Effector memory CD4-positive, alpha-beta T cell (primary cell): ENCODE data around the gene CCN2.

Experiments used
- DNase-seq, 3 donors: peaks; one replicate each; pipeline ENCODE4 v3.0.0-alpha.2; 2020
- H3K27ac ChIP-seq: 2 replicates; pipeline ENCODE4 v1.7.0; 2013; ENCODE audit warnings: mild to moderate bottlenecking, low read length, moderate library complexity; ENCODE audit not compliant: insufficient read depth, poor library complexity, severe bottlenecking
- H3K27me3 ChIP-seq: replicated peaks from 2 replicates; pipeline ENCODE4 v1.7.0; 2013; ENCODE audit warnings: mild to moderate bottlenecking, low read length; ENCODE audit not compliant: insufficient read depth, control insufficient read depth, poor library complexity, severe bottlenecking
- H3K36me3 ChIP-seq: 2 replicates; pipeline ENCODE4 v1.7.0; 2013; ENCODE audit warnings: mild to moderate bottlenecking, low read length, moderate library complexity; ENCODE audit not compliant: control insufficient read depth, insufficient read depth
- H3K4me1 ChIP-seq: 2 replicates; pipeline ENCODE4 v1.7.0; 2013; ENCODE audit warnings: low read length, mild to moderate bottlenecking; ENCODE audit not compliant: control insufficient read depth, insufficient read depth, poor library complexity, severe bottlenecking
- H3K4me3 ChIP-seq: 2 replicates; pipeline ENCODE4 v1.7.0; 2013; ENCODE audit warnings: low read length, low read depth, mild to moderate bottlenecking; ENCODE audit not compliant: insufficient read depth, poor library complexity, severe bottlenecking
- H3K9me3 ChIP-seq: 2 replicates; pipeline ENCODE4 v1.7.0; 2013; ENCODE audit warnings: mild to moderate bottlenecking, low read length, moderate library complexity; ENCODE audit not compliant: control insufficient read depth

The CCN2 gene

GRCh38 chr6:131967948-131968347 lies 16.8 kb upstream of the CCN2 start:
- Histone ChIP-seq H3K9me3 (no peaks in the 10 kb centered on the region), H3K27me3 (no peaks in the 10 kb centered on the region), H3K4me1 (no peaks in the 10 kb centered on the region), H3K36me3 (no peaks in the 10 kb centered on the region), H3K4me3 (no peak overlapping the region), H3K27ac (no peak overlapping the region)
- no peak for DNase-seq

GRCh38 chr6:131966443-131966842 lies 15.3 kb upstream of the CCN2 start:
- DNase-seq = no peak
- no peak overlapping the region for H3K27ac ChIP-seq
- H3K4me1 ChIP-seq = no peaks in the 10 kb centered on the region
- no peaks in the 10 kb centered on the region for H3K27me3 ChIP-seq
- no peaks in the 10 kb centered on the region for H3K9me3 ChIP-seq
- no peak overlapping the region for H3K4me3 ChIP-seq
- no peaks in the 10 kb centered on the region for H3K36me3 ChIP-seq

GRCh38 chr6:131963063-131963462 lies 11.9 kb upstream of the CCN2 start:
- Histone ChIP-seq H3K36me3 (no peaks in the 10 kb centered on the region), H3K9me3 (no peaks in the 10 kb centered on the region), H3K4me1 (no peaks in the 10 kb centered on the region), H3K27me3 (no peaks in the 10 kb centered on the region), H3K4me3 (no peak overlapping the region), H3K27ac (no peak overlapping the region)
- DNase-seq = no peak

GRCh38 chr6:131960371-131961133 lies 9.4 kb upstream of the CCN2 start:
- H3K27me3 ChIP-seq = no peaks in the 10 kb centered on the region
- no peaks in the 10 kb centered on the region for H3K4me1 ChIP-seq
- DNase-seq = no peak
- H3K4me3 ChIP-seq = no peak overlapping the region
- H3K36me3 ChIP-seq = no peaks in the 10 kb centered on the region
- no peak overlapping the region for H3K27ac ChIP-seq
- no peaks in the 10 kb centered on the region for H3K9me3 ChIP-seq

- DNase-seq = no peak
- Histone ChIP-seq H3K36me3 (no peaks in the 10 kb centered on the region), H3K27ac (no peak overlapping the region), H3K9me3 (no peaks in the 10 kb centered on the region), H3K4me1 (no peaks in the 10 kb centered on the region), H3K27me3 (no peaks in the 10 kb centered on the region), H3K4me3 (no peak overlapping the region)
Observed at GRCh38 chr6:131958542-131959470, 7.6 kb upstream of the CCN2 start.

- H3K27ac ChIP-seq = no peak overlapping the region
- no peaks in the 10 kb centered on the region for H3K9me3 ChIP-seq
- peaks cover 3% of the 10 kb centered on the region for H3K27me3 ChIP-seq
- no peak overlapping the region for H3K4me3 ChIP-seq
- no peak for DNase-seq
- no peaks in the 10 kb centered on the region for H3K4me1 ChIP-seq
- H3K36me3 ChIP-seq = no peaks in the 10 kb centered on the region
Observed at GRCh38 chr6:131958095-131958494, 6.9 kb upstream of the CCN2 start.

- no peaks in the 10 kb centered on the region for H3K4me1 ChIP-seq
- H3K27me3 ChIP-seq = peaks cover 6% of the 10 kb centered on the region
- no peak overlapping the region for H3K4me3 ChIP-seq
- no peaks in the 10 kb centered on the region for H3K9me3 ChIP-seq
- no peak for DNase-seq
- H3K27ac ChIP-seq = no peak overlapping the region
- H3K36me3 ChIP-seq = no peaks in the 10 kb centered on the region
Observed at GRCh38 chr6:131955876-131956275, 4.7 kb upstream of the CCN2 start.

GRCh38 chr6:131955192-131955591 lies 4.0 kb upstream of the CCN2 start:
- no peak overlapping the region for H3K4me3 ChIP-seq
- no peak for DNase-seq
- no peak overlapping the region for H3K27ac ChIP-seq
- no peaks in the 10 kb centered on the region for H3K9me3 ChIP-seq
- H3K36me3 ChIP-seq = no peaks in the 10 kb centered on the region
- H3K4me1 ChIP-seq = no peaks in the 10 kb centered on the region
- H3K27me3 ChIP-seq = peaks cover 11% of the 10 kb centered on the region

GRCh38 chr6:131954775-131955107 lies 3.6 kb upstream of the CCN2 start:
- Histone ChIP-seq H3K4me3 (no peak overlapping the region), H3K36me3 (no peaks in the 10 kb centered on the region), H3K27ac (no peak overlapping the region), H3K9me3 (no peaks in the 10 kb centered on the region), H3K27me3 (peaks cover 15% of the 10 kb centered on the region), H3K4me1 (peaks cover 3% of the 10 kb centered on the region)
- DNase-seq = no peak
